LoVo (cell line): ENCODE results near the gene HSPA5.

ENCODE experiments used
- DNase-seq: peaks from one replicate; pipeline ENCODE4 v3.0.0-alpha.2; 2016; ENCODE audit warnings: low spot score

Gene HSPA5

DNA sequence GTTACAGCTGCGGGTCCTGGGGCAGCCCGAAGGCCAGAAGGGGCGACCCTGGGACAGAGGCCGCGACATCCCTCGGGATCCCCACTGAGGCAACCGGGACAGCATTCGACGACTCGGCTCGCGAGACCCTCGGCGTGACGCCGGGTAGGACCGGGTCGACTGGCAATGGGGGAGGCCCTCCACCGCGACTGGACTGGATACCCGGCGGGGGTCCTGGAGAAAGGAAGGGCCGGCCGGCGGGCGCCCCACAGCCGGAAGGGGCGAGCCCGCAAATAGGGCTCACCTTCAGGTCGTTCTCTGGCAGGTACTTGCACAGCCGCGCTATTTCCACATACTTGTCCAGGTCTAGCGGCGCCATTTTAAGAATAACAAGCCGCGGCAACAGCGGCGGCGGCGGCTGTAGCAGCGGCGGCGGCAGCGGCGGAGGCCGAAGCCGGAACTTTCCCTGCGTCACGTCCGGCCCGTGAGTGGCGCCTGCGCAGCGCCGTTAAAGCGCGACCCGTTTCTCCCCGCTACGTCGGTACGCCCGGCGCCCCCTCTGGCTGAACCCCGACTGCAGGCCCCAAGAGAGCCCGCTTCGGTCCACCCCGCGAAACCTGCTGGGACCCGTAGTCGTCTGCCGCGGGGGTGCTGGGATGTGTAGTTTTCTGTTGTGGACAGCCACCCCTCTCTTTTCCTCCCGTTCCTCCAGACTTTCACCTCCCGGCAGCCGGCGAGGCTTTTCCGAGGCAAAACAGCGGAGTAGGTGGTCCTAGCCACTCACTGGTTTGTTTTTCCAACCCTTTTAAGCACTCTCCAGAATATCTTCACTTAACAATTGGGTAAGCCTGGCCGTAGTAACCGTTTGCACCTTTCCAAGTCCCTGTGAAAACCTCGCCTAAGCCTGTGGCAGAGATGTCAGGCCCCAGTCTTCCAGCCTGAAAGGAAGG is 51.5 kb downstream of the HSPA5 start, which contains the start of gene PPP6C:
Gene PPP6C (minus strand): TSS at position 443 of the 929 bp plus-strand sequence. CDS start 85 bp downstream, at position 358.
- DNase-seq, result peak; percentile 93

DNA sequence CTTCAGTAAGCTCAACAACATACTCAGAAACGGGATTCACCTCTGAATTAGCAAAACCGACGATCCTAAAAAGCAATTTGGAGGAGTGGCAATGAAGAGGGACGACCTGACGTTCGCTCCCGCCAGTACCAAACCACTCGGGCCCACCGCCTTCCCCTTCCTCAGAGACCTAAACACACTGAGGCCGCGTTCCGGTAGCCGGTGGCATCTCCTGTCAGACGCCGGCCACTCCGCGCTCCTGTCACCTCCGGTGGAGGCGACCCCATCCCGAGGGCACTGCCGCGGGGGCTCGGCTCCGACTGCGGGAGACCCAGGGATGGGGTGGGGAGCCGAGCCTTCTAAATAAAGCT is 52.2 kb downstream of the HSPA5 start:
- DNase-seq, result no peak
